ENCODE measurements around the gene ATP8A2. TPM values are rescaled to one million over a fixed set of nuclear protein-coding genes. Genes with fewer than 3 reads are reported as not detected.
"Not testable (repeated sequence)": the region's sequence is repeated elsewhere in the genome, so short reads cannot be mapped to it uniquely, and the experiment has no call there.

ATP8A2 gene
- total RNA-seq, 1 experiment from 2014 or later, result 0.34 TPM

- H3K4me1 ChIP-seq, result peaks cover 38% of the 10 kb centered on the region
- H3K27me3 ChIP-seq, result no peaks in the 10 kb centered on the region
- H3K36me3 ChIP-seq, result no peaks in the 10 kb centered on the region
- no peak overlapping the region; the same call in 1 of the 2 replicates for H3K27ac ChIP-seq
- DNase-seq, result peak in 1 of 2 experiments; percentile 54
- H3K9me3 ChIP-seq (replicated peaks), result no peaks in the 10 kb centered on the region
- H3K4me3 ChIP-seq, result no peak overlapping the region
Measured at GRCh38 chr13:25932365-25932764, 560.6 kb downstream of the ATP8A2 start.

GRCh38 chr13:25933520-25933919, 561.7 kb downstream of the ATP8A2 start:
- Histone ChIP-seq H3K4me1 (peaks cover 26% of the 10 kb centered on the region), H3K27ac (no peak overlapping the region), H3K4me3 (no peak overlapping the region), H3K36me3 (no peaks in the 10 kb centered on the region), H3K9me3 (replicated peaks) (no peaks in the 10 kb centered on the region), H3K27me3 (no peaks in the 10 kb centered on the region)
- no peak for DNase-seq

GRCh38 chr13:25934127-25934526, 562.4 kb downstream of the ATP8A2 start:
- H3K27ac ChIP-seq, result no peak overlapping the region
- peaks cover 20% of the 10 kb centered on the region for H3K4me1 ChIP-seq
- H3K9me3 ChIP-seq (replicated peaks), result no peaks in the 10 kb centered on the region
- H3K36me3 ChIP-seq, result no peaks in the 10 kb centered on the region
- H3K27me3 ChIP-seq, result no peaks in the 10 kb centered on the region
- DNase-seq, result no peak
- H3K4me3 ChIP-seq, result no peak overlapping the region

GRCh38 chr13:25939961-25940687, 568.4 kb downstream of the ATP8A2 start:
- H3K9me3 ChIP-seq (replicated peaks), result no peaks in the 10 kb centered on the region
- DNase-seq, result peak; percentile 57 to 65
- no peaks in the 10 kb centered on the region for H3K36me3 ChIP-seq
- H3K27ac ChIP-seq, result no peak overlapping the region
- no peaks in the 10 kb centered on the region for H3K27me3 ChIP-seq
- peak overlapping the region; percentile 6; the same call in 1 of the 2 replicates for H3K4me3 ChIP-seq
- H3K4me1 ChIP-seq, result peaks cover 3% of the 10 kb centered on the region

- Histone ChIP-seq H3K4me3 (no peak overlapping the region), H3K9me3 (replicated peaks) (no peaks in the 10 kb centered on the region), H3K36me3 (no peaks in the 10 kb centered on the region), H3K27me3 (no peaks in the 10 kb centered on the region), H3K4me1 (peaks cover 18% of the 10 kb centered on the region), H3K27ac (no peak overlapping the region)
- DNase-seq, result no peak
Measured at GRCh38 chr13:25943081-25943480, 571.3 kb downstream of the ATP8A2 start.

- no peak for DNase-seq
- Histone ChIP-seq H3K4me1 (peaks cover 18% of the 10 kb centered on the region), H3K4me3 (no peak overlapping the region), H3K27me3 (no peaks in the 10 kb centered on the region), H3K27ac (no peak overlapping the region), H3K36me3 (no peaks in the 10 kb centered on the region), H3K9me3 (replicated peaks) (no peaks in the 10 kb centered on the region)
Measured at GRCh38 chr13:25943658-25944057, 571.9 kb downstream of the ATP8A2 start.

- Histone ChIP-seq H3K27ac (no peak overlapping the region), H3K27me3 (no peaks in the 10 kb centered on the region), H3K36me3 (no peaks in the 10 kb centered on the region), H3K4me1 (peaks cover 18% of the 10 kb centered on the region), H3K4me3 (no peak overlapping the region), H3K9me3 (replicated peaks) (no peaks in the 10 kb centered on the region)
- DNase-seq, result peak; percentile 65 to 76
Measured at GRCh38 chr13:25945596-25945995, 573.8 kb downstream of the ATP8A2 start.

- H3K27me3 ChIP-seq, result no peaks in the 10 kb centered on the region
- peaks cover 4% of the 10 kb centered on the region; the same call in 1 of the 2 replicates for H3K9me3 ChIP-seq (replicated peaks)
- H3K36me3 ChIP-seq, result no peaks in the 10 kb centered on the region
- no peak overlapping the region for H3K27ac ChIP-seq
- no peak overlapping the region for H3K4me3 ChIP-seq
- no peak for DNase-seq
- H3K4me1 ChIP-seq, result peaks cover 18% of the 10 kb centered on the region
Measured at GRCh38 chr13:25946321-25946720, 574.5 kb downstream of the ATP8A2 start.

- Histone ChIP-seq H3K4me3 (no peak overlapping the region), H3K36me3 (no peaks in the 10 kb centered on the region), H3K9me3 (replicated peaks) (peaks cover 10% of the 10 kb centered on the region), H3K4me1 (peaks cover 18% of the 10 kb centered on the region), H3K27ac (no peak overlapping the region), H3K27me3 (no peaks in the 10 kb centered on the region)
- DNase-seq, result no peak
Measured at GRCh38 chr13:25948910-25949309, 577.1 kb downstream of the ATP8A2 start.

GRCh38 chr13:25951831-25952230, 580.1 kb downstream of the ATP8A2 start:
- peaks cover 10% of the 10 kb centered on the region for H3K9me3 ChIP-seq (replicated peaks)
- no peak for DNase-seq
- no peaks in the 10 kb centered on the region for H3K4me1 ChIP-seq
- H3K4me3 ChIP-seq, result no peak overlapping the region
- H3K27ac ChIP-seq, result no peak overlapping the region
- H3K27me3 ChIP-seq, result peaks cover 4% of the 10 kb centered on the region; the same call in 1 of the 2 replicates
- H3K36me3 ChIP-seq, result no peaks in the 10 kb centered on the region

- not testable (repeated sequence) for H3K36me3 ChIP-seq, H3K4me3 ChIP-seq, H3K4me1 ChIP-seq, H3K27me3 ChIP-seq, DNase-seq, H3K27ac ChIP-seq
- H3K9me3 ChIP-seq (replicated peaks), result peaks cover 10% of the 10 kb centered on the region
Measured at GRCh38 chr13:25954080-25954479, 582.3 kb downstream of the ATP8A2 start.

- peaks cover 10% of the 10 kb centered on the region for H3K9me3 ChIP-seq (replicated peaks)
- not testable (repeated sequence) for H3K4me3 ChIP-seq, H3K27me3 ChIP-seq, DNase-seq, H3K27ac ChIP-seq, H3K4me1 ChIP-seq, H3K36me3 ChIP-seq
Measured at GRCh38 chr13:25954943-25955342, 583.2 kb downstream of the ATP8A2 start.

GRCh38 chr13:25958986-25959385, 587.2 kb downstream of the ATP8A2 start:
- no peaks in the 10 kb centered on the region for H3K4me1 ChIP-seq
- H3K27me3 ChIP-seq, result peaks cover 4% of the 10 kb centered on the region; the same call in 1 of the 2 replicates
- H3K36me3 ChIP-seq, result no peaks in the 10 kb centered on the region
- no peak for DNase-seq
- H3K4me3 ChIP-seq, result no peak overlapping the region
- no peaks in the 10 kb centered on the region; the same call in 1 of the 2 replicates for H3K9me3 ChIP-seq (replicated peaks)
- H3K27ac ChIP-seq, result no peak overlapping the region

GRCh38 chr13:25961294-25961693, 589.5 kb downstream of the ATP8A2 start:
- Histone ChIP-seq H3K27me3 (no peaks in the 10 kb centered on the region), H3K36me3 (no peaks in the 10 kb centered on the region), H3K27ac (no peak overlapping the region), H3K4me3 (no peak overlapping the region), H3K4me1 (no peaks in the 10 kb centered on the region), H3K9me3 (replicated peaks) (no peaks in the 10 kb centered on the region; the same call in 1 of the 2 replicates)
- DNase-seq, result no peak

GRCh38 chr13:25963674-25964073, 591.9 kb downstream of the ATP8A2 start:
- H3K27ac ChIP-seq, result no peak overlapping the region
- no peak for DNase-seq
- H3K36me3 ChIP-seq, result no peaks in the 10 kb centered on the region
- H3K4me3 ChIP-seq, result no peak overlapping the region
- H3K4me1 ChIP-seq, result no peaks in the 10 kb centered on the region
- H3K9me3 ChIP-seq (replicated peaks), result no peaks in the 10 kb centered on the region
- H3K27me3 ChIP-seq, result no peaks in the 10 kb centered on the region

- Histone ChIP-seq H3K27ac (no peak overlapping the region), H3K36me3 (no peaks in the 10 kb centered on the region), H3K9me3 (replicated peaks) (no peaks in the 10 kb centered on the region), H3K27me3 (no peaks in the 10 kb centered on the region), H3K4me3 (no peak overlapping the region), H3K4me1 (no peaks in the 10 kb centered on the region)
- no peak for DNase-seq
Measured at GRCh38 chr13:25965596-25965995, 593.8 kb downstream of the ATP8A2 start.

All from SJCRH30 (cell line).